Esophagus mucosa (tissue), 1 donor: ENCODE measurements around the gene ERRFI1. TPM values are rescaled to one million over a fixed set of nuclear protein-coding genes. Genes with fewer than 3 reads are reported as not detected.
A peak's percentile ranks its signal among the peaks of the same experiment; 100 is the strongest.

Experiments
- ATAC-seq: fragments of 200-7000 bp; cut with Tn5 transposase; one replicate; pipeline ENCODE4 v1.9.1; 2020
- total RNA-seq: library from RNA; stranded (reverse); gene quantifications from one replicate; pipeline ENCODE4 v1.2.4, GENCODE V29; 2023
- donor health status: DM: yes; HTN: yes; CAD: no.

ERRFI1 gene
- total RNA-seq, 1 donor from 2014 or later, result 25.4 TPM

DNA sequence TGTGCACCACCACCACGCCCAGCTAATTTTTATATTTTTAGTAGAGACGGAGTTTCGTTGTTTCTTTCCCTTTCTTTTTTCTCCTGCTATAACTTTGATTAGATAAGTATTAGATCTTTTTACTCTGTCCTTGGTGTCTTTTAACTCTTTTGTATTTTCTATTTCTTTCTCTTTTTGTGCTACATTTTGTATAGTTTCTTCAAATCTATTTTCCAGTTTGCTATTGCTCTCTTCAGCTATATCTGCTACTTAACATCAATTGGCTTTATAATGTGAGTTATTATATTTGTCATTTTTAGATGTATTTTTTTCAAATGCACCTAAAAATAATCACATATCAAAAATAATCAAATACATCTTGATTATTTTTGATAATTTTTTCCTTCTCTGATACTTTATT, 16.0 kb upstream of the ERRFI1 start:
- ATAC-seq, result no peak

DNA sequence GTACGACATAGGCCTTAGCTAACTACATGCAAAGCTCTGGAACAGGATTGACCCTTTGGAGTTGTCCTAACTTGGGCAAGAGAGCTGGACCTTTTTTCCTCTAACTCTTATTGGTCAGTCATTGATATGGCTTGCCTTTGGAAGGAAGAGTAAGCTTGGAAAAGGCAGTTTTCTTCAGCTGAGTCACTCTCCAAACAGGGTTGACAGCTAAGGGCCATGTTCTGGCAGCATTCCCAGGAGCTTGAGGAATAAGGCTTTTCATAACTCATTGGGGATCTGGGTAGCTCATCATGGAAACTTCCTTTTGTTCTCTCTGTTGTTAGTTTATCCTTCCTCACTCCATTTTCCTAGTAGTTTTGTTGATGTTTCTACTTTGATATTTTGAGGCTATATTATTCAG, 14.5 kb upstream of the ERRFI1 start:
- ATAC-seq, result peak; percentile 90

DNA sequence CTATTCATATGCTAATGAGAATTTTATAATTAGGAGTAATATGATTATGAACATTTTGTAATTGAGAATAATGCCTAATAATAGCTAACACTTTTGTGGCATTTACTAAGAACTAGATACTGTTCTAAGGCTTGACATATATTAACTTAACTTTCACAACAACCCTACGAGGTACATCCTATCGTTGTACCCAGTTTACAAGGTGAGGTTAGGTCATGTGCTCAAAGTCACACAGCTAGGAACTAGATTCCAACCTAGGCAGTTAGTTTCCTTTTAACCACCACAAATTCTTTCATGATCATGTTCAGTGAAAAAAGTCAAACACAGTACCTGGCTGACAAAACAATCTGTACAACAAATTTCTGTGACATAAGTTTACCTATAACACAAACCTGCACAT, 13.0 kb upstream of the ERRFI1 start:
- ATAC-seq, result no peak

DNA sequence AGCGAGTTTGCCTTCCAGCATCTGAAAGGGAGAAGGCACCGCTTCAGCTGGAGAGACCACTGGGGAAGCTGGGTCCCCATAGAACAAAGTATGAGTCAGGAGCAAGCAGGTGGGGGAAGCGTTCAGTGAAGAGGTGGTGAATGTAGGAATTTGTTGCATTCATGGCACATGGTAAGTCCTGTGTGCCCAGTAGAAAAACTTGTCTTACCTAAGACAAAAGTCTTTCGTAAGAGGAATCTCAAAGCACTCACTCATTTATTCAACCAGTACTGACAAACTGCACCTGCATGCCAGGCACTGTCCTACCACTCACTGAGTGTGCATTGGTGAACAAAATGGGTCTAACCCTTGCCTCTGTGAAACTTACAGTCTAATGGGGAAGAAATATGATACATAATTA, 9.2 kb upstream of the ERRFI1 start:
- ATAC-seq, result peak; percentile 55

- ATAC-seq, result no peak
These were observed 7.2 kb upstream of the ERRFI1 start for GRCh38 chr1:8033322-8033721.

GRCh38 chr1:8032366-8032910, 6.3 kb upstream of the ERRFI1 start:
- ATAC-seq, result no peak

DNA sequence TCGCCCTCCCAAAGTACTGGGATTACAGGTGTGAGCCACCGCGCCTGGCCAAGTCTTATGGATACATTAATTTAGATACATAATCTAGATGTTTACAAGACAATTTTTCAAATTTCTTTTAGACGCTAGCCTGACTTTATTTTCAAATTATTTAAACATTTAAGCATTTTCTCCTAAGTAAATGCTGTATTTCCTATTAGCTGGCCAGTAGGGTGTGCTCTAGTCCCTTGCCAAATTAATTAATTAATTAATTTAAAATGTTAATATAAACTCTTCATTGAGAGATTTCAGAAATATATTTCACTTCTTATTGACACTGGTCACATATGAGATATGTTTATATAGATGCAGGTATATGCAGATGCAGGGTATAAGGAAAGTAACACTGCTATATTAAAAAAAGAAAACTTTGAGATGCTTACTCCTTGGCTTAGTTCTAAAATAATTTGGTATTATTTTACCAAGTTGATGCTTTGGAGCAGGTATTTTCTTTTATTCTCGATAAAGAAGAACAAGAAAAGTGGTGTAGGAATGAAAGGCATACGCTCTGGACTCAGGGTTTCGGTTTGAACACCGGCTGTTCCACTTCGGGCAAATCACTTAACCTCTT, 5.2 kb upstream of the ERRFI1 start:
- no peak for ATAC-seq

DNA sequence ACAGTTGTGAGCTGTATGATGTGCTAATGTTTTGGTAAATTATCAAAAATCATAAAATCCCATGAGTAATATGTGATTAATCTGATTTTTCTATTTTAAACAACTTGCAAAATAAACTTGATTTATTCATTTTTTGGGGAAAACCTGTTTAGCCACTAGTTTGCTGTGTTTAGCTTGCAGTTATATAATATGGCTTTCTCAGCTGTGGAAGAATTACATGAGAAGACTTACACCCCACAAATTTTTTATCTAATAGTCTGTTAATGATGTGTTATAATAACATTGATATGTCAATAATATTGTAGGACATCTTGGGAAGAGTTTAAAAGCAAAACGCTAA, 2.4 kb upstream of the ERRFI1 start:
- no peak for ATAC-seq

DNA sequence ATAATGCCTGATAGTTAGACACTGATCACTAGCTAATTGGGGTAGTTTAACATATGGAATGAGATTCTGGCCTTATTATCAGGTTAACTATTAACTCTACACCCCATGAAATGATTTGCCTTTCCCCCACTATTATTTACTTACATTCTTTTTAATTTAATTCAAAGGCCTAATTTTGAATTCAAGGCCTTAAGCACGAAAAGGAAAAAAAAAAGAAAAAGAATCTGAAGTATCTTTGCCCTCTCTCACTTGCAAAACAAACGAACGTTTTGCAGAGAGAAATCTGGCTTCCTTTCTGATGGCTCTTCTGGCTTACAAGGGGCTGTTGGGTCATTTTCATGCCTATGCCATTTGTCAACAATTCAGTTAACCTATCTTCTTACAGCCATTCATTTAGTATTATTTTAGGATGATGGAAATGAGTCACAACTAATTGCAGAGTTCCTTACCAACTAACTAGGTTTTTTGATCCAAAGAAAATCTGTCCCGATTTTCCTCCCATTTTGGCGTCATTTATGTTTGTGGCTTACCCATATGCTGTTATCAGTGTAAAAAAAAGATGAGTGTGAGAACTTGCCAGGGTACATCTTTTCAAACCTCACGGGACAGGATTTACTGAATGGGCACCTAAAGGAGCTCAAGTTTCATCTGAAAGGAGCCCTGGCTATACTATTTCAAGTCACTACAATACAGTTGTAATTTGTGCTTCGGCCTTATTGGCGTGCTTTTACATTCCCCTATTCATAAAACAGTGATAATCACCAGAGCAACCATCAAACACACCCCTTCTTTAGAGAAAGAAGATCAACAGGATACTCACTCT, 1.9 kb upstream of the ERRFI1 start:
- no peak for ATAC-seq

GRCh38 chr1:8026976-8027747, 1.1 kb upstream of the ERRFI1 start:
- no peak for ATAC-seq

DNA sequence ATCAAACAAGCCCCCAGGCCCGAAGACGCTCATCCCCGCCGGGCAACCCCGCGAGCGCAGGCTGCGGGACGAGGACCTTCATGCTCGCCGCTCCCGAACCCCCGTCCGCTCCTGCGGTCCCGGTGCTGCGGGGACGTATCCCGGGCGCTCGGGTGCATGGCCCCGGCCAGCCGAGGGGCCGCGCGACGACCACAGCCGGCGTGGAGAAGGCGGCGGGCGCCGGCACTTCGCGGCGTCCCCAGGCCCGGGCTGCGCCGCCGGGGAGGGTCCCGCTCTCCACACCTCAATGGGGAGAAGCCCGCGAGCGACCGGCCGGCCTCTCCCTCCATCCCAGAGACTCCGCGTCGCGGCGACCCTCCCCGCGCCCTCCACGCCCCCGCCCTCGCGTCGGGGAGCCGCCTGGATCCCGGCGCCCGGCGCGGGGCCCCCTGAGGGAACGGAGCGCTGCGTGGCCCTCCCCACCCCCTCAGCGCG, 401 bp downstream of the ERRFI1 start:
- peak; percentile 32 for ATAC-seq

- ATAC-seq, result peak; percentile 65
These were observed 943 bp downstream of the ERRFI1 start for GRCh38 chr1:8025061-8025670.

DNA sequence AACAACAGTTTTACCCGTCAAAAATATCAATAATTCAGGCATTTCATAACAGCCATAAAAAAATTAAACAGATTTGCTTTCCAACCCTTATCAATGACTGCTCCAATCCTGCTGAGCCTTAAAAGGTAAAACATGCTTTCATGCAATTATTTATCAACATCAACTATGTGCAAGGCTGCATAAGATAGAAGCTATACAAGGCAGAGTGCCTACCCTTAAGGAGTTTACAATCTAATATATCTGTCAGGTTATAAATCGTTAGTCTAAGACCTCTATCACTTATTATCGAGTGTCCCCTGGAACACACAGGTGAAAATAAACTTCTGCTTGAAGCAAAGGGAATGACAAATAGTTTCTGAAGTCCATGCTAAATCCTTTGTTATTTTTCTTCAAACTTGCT, 1.8 kb downstream of the ERRFI1 start:
- ATAC-seq, result no peak

GRCh38 chr1:8023995-8024313, 2.2 kb downstream of the ERRFI1 start:
- no peak for ATAC-seq

GRCh38 chr1:8023287-8023994, 2.7 kb downstream of the ERRFI1 start:
- ATAC-seq, result no peak

DNA sequence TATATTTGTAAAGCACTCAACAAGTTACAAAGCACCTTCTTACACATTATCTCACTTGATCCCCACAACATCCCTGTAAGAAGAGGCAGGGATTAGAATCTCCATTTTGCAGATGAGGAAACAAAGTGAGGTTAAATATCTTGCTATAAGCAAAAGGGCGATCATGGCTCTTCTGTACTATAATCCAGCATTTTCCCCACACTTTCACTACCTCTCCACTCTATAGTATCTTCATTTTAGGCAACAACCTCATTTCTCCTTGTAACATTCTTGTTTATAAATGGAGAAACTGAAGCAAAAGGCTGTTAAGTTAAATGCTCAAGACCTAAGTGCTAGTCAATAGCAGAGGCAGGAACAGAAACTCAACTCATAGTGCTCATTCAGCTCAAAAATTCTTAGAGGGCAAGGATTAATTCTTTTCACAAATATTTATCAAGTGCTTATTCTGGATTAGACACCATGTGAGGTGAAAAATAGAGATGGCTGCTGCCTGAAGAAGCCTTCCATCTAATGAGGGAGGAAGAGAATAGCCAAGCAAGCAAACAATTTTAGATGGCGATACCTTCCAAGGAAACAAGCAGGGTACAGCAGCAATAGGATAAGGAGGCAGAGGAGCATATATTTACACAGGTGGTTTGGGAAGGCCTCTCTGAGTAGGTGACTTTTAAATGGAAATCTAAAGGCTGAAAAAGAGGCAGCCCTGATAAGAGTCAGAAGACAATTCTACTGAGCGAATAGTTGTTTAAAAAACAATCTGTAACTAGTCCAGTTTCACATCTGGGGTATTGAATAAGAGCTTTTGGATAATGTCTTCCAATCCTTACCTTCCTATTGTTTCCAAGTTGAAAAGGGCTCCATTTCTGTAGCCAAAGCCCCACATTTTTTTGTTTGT, 3.5 kb downstream of the ERRFI1 start:
- ATAC-seq, result no peak

- ATAC-seq, result no peak
These were observed 4.3 kb downstream of the ERRFI1 start for GRCh38 chr1:8021676-8022266.

- ATAC-seq, result peak; percentile 73
These were observed 6.1 kb downstream of the ERRFI1 start for GRCh38 chr1:8020032-8020431.

DNA sequence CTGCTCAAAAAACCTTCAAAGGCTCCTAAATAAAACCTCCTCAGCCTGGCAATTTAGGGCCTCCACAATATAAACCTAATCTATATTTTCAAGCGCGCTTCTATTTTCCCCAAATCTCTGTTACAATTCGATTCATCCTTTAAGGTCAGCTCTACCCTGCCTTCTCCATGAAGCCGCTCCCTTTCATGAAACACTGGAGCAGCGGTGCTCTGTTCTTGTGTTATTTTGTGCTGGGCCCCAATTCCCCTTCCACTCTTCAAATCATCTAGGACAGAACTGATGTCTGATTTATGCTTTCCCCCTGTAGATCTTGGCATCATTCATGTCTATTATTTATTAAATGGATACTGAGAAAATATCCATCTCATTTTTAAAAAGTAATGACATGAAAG, 6.9 kb downstream of the ERRFI1 start:
- ATAC-seq, result no peak

DNA sequence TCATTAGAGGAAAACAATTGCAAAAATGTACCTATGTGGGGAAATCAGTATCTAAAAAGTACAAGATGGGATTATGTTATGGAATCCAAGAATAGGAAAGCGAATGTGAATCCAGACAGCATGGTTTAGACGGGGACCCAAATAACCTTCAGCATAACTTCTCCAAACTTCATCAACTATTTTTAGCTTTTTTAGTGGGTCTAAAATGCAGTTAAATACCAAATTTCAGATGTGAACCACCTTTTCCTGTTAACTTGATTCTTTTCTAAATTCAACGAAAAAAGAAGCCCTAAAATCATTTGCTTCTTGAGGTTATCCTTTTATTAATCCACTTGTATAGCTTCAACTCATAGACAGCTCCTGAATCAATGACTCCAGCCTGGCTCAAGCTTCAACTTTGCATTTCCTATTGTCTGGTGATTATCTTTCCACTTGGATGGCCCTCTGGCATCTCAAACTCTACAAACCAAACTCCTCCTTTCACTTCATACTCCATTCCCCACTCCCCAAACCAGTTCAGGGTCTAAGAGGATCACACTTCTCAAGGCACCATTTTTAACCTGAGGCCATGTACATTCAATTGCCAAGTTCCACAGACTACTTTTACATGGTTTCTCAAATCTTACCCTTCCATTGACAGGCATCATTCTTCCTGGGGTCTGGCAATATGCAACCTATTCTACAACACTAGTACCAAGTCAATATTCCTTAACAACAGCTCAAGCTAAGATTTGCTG, 7.4 kb downstream of the ERRFI1 start:
- no peak for ATAC-seq
